HepG2 (cell line): ENCODE results near the gene PCP4. TPM values are rescaled to one million over a fixed set of nuclear protein-coding genes. Genes with fewer than 3 reads are reported as not detected.

Source experiments
- ATAC-seq: fragments of 200-7000 bp; cut with Tn5 transposase; 3 replicates; pipeline ENCODE4 v1.9.1; 2020; ENCODE audit warnings: mild to moderate bottlenecking, moderate library complexity
- BruUV-seq: library from RNA; stranded (reverse); fragments of 400-500 nt; replicated peaks from 2 replicates; lab custom pipeline; 2021; lab: Mats Ljungman, UMichigan
- CTCF ChIA-PET: fragments of 300-600 bp; formaldehyde crosslinking; extraction: SDS; loops from one replicate; lab custom pipeline; 2021; ENCODE audit warnings: low total read pairs, inconsistent platforms, low intra/inter-chr PET ratio; lab: Yijun Ruan, JAX
- POLR2A ChIA-PET: fragments of 350-600 bp; sonication (Branson Sonifier 250); formaldehyde crosslinking; loops from one replicate; lab custom pipeline; 2020; ENCODE audit warnings: antibody characterized with exemption, inconsistent platforms; lab: Yijun Ruan, JAX
- DNase-seq: peaks from one replicate; pipeline ENCODE4 v3.0.0-alpha.2; 2015; ENCODE audit warnings: low spot score
- FAIRE-seq: peaks from 3 replicates; lab custom pipeline; 2011; peaks lifted over from hg19 to GRCh38; lab: Jason Lieb, UNC
- H2AFZ ChIP-seq: one replicate; pipeline ENCODE4 v1.6.1; 2011; ENCODE audit warnings: low read length, inconsistent platforms
- H3K27ac ChIP-seq: fragments of 300-600 bp; 3 replicates; pipeline ENCODE4 v1.8.0; 2011; ENCODE audit warnings: mixed run types, mild to moderate bottlenecking, mixed read lengths, low read length, inconsistent platforms; ENCODE audit not compliant: insufficient read depth; ENCODE audit errors: extremely low read length
- H3K27me3 ChIP-seq, 2 experiments: fragments of 200-600 bp in 1 of 2; 2 replicates in 1 of 2; 3 replicates in 1 of 2; pipeline versions ENCODE4 v1.6.0 to v1.8.0; 2011; ENCODE audit warnings: low read length in 2 of 2, mild to moderate bottlenecking in 2 of 2, moderate library complexity in 2 of 2, inconsistent platforms in 1 of 2; ENCODE audit not compliant: insufficient read depth in 2 of 2, control insufficient read depth in 1 of 2
- H3K36me3 ChIP-seq, 2 experiments: fragments of 200-600 bp in 1 of 2; replicated peaks in 1 of 2; 2 replicates in 1 of 2; 3 replicates in 1 of 2; pipeline versions ENCODE4 v1.5.1 to v1.8.0; 2011; ENCODE audit warnings: low read length in 2 of 2, inconsistent platforms in 1 of 2; ENCODE audit not compliant: insufficient read depth in 2 of 2, control insufficient read depth in 1 of 2
- H3K4me1 ChIP-seq: 2 replicates; pipeline ENCODE4 v1.5.1; 2012; ENCODE audit warnings: low read length, inconsistent platforms; ENCODE audit not compliant: insufficient read depth
- H3K4me2 ChIP-seq: 2 replicates; pipeline ENCODE4 v1.6.0; 2011; ENCODE audit warnings: low read depth, low read length, inconsistent platforms
- H3K4me3 ChIP-seq, 3 experiments: fragments of 200-600 bp in 1 of 3; sonication (generic), shearing (Covaris generic) in 1 of 3; replicated peaks in 1 of 3; 2 replicates each; pipeline ENCODE4 v1.5.1; 2011 to 2016; ENCODE audit warnings: low read length in 3 of 3, inconsistent platforms in 2 of 3, low read depth in 2 of 3, mild to moderate bottlenecking in 2 of 3, control low read depth in 1 of 3, mixed read lengths in 1 of 3; ENCODE audit not compliant: insufficient read depth in 1 of 3
- H3K79me2 ChIP-seq: one replicate; pipeline ENCODE4 v1.6.1; 2011; ENCODE audit warnings: low read length, inconsistent platforms; ENCODE audit not compliant: insufficient read depth
- H3K9ac ChIP-seq: 2 replicates; pipeline ENCODE4 v1.6.0; 2011; ENCODE audit warnings: mild to moderate bottlenecking, low read depth, low read length, inconsistent platforms; ENCODE audit not compliant: insufficient read depth
- H3K9me3 ChIP-seq: 2 replicates; pipeline ENCODE4 v1.5.1; 2012; ENCODE audit warnings: mild to moderate bottlenecking, low read length
- H4K20me1 ChIP-seq: 2 replicates; pipeline ENCODE4 v1.6.0; 2011; ENCODE audit warnings: inconsistent platforms, mild to moderate bottlenecking, low read length, moderate library complexity; ENCODE audit not compliant: insufficient read depth
- BHLHE40 ChIP-seq: IDR thresholded peaks from 2 replicates; pipeline ENCODE4 v1.6.1; 2011; ENCODE audit warnings: low read length, improper control_type of control experiment
- KLF13 ChIP-seq: sonication (generic); formaldehyde crosslinking; IDR thresholded peaks from 2 replicates; pipeline ENCODE4 v1.4.0; 2020; ENCODE audit warnings: mild to moderate bottlenecking, missing genetic modification reagents
- MAFG ChIP-seq: sonication (generic); formaldehyde crosslinking; IDR thresholded peaks from 2 replicates; pipeline ENCODE4 v1.5.1; 2020; ENCODE audit warnings: mild to moderate bottlenecking, missing genetic modification reagents
- NKX3-1 ChIP-seq: sonication (generic); formaldehyde crosslinking; IDR thresholded peaks from 2 replicates; pipeline ENCODE4 v1.5.0; 2020; ENCODE audit warnings: missing genetic modification reagents
- PAF1 ChIP-seq: IDR thresholded peaks from 2 replicates; pipeline ENCODE4 v1.6.1; 2016; ENCODE audit warnings: missing genetic modification reagents, missing compliant biosample characterization
- RBAK ChIP-seq: sonication (generic); formaldehyde crosslinking; IDR thresholded peaks from 2 replicates; pipeline ENCODE4 v1.5.1; 2020; ENCODE audit warnings: mild to moderate bottlenecking, missing genetic modification reagents
- TCF7 ChIP-seq: sonication (generic); IDR thresholded peaks from 2 replicates; pipeline ENCODE4 v1.6.1; 2016; ENCODE audit warnings: antibody characterized with exemption, low read depth
- WIZ ChIP-seq: sonication (generic); formaldehyde crosslinking; IDR thresholded peaks from 2 replicates; pipeline ENCODE4 v1.5.1; 2020; ENCODE audit warnings: mild to moderate bottlenecking, missing genetic modification reagents
- ZNF460 ChIP-seq: sonication (generic); formaldehyde crosslinking; IDR thresholded peaks from 2 replicates; pipeline ENCODE4 v1.5.1; 2020; ENCODE audit warnings: missing genetic modification reagents, mild to moderate bottlenecking, borderline replicate concordance
- ZNF878 ChIP-seq: sonication (generic); formaldehyde crosslinking; IDR thresholded peaks from 2 replicates; pipeline ENCODE4 v1.8.1; 2023; ENCODE audit warnings: mild to moderate bottlenecking, missing genetic modification reagents, moderate library complexity
- whole genome bisulfite sequencing: methylation state at CpG from one replicate; pipeline ENCODE4 v1.1.6; 2017; ENCODE audit warnings: low lambda C conversion rate; 5-methylcytosine and 5-hydroxymethylcytosine counted together
- in situ Hi-C: cut with HindIII; loops from 2 replicates; pipeline ENCODE4 v1.10.0; 2017; ENCODE audit warnings: low pct_unique_long_range_greater_than_20kb; ENCODE audit not compliant: extremely low pct_ligation_motif_present
- intact Hi-C: fragments of 100-400 bp; cut with micrococcal nuclease; formaldehyde crosslinking; loops from one replicate; pipeline ENCODE4 v1.10.0; 2022; ENCODE audit not compliant: unreplicated experiment
- polyA plus RNA-seq, 8 experiments: library from polyadenylated mRNA; depleted of rRNA in 3 of 8; stranded (reverse) in 7 of 8; unstranded in 1 of 8; fragments of >200 nt; fragmentation: Illumina TruSeq in 4 of 8; extraction: Trizol in 4 of 8; gene quantifications; 2 replicates each; pipeline versions ENCODE4 v1.2.1 to v1.2.3, GENCODE V29; 2011 to 2016; ENCODE audit warnings: low read depth in 4 of 8, missing spikeins in 1 of 8, mixed read lengths in 1 of 8; ENCODE audit not compliant: insufficient read depth in 1 of 8
- total RNA-seq, 5 experiments: library from RNA; depleted of rRNA; stranded (reverse); fragments of >200 nt; fragmentation: Illumina TruSeq; extraction: Trizol; gene quantifications; 2 replicates each; pipeline ENCODE4 v1.2.3, GENCODE V29; 2016; ENCODE audit warnings: low read depth in 1 of 5
- TF ChIP-seq, protein P1 (sequence below): sonication (generic); formaldehyde crosslinking; IDR thresholded peaks from 2 replicates; pipeline ENCODE4 v1.4.0; 2020; ENCODE audit warnings: missing genetic modification reagents, borderline replicate concordance
- TF ChIP-seq, protein P2 (sequence below): sonication (generic); formaldehyde crosslinking; IDR thresholded peaks from 2 replicates; pipeline ENCODE4 v1.4.0; 2020; ENCODE audit warnings: missing genetic modification reagents
- TF ChIP-seq, protein P3 (sequence below): sonication (generic); formaldehyde crosslinking; IDR thresholded peaks from 2 replicates; pipeline ENCODE4 v1.8.1; 2023; ENCODE audit warnings: mild to moderate bottlenecking, moderate library complexity, missing genetic modification reagents

The PCP4 gene
- total and polyA plus RNA-seq, 2 of the 13 experiments (the other 11 are each of a cell fraction or from before 2014, with no cell fraction given) = not detected

DNA sequence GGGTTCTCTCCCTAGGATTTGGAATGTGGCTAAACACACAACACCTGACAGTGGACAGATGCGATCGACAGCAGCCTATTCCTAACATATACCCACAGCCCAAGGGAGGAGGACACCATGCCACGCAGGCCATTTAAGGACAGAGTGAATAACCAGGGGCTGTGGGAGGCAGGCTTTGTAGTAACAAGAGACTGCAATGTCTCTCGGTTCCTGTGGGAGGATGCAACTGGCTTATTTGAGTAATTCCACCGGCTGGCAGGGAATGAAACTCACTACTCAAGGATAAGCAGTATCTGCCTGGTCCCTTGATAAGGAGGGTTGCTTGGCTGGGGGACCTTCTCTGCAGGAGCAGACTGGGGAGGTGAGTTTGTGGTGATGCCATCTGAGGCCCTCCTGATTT is 109.6 kb downstream of the PCP4 start:
- FAIRE-seq (no peak), ATAC-seq (no peak)
- no peak for TF ChIP-seq PAF1 (CRISPR knock-in tag)
- TF ChIP-seq TCF7 = no peak
- TF ChIP-seq, protein P1, sequence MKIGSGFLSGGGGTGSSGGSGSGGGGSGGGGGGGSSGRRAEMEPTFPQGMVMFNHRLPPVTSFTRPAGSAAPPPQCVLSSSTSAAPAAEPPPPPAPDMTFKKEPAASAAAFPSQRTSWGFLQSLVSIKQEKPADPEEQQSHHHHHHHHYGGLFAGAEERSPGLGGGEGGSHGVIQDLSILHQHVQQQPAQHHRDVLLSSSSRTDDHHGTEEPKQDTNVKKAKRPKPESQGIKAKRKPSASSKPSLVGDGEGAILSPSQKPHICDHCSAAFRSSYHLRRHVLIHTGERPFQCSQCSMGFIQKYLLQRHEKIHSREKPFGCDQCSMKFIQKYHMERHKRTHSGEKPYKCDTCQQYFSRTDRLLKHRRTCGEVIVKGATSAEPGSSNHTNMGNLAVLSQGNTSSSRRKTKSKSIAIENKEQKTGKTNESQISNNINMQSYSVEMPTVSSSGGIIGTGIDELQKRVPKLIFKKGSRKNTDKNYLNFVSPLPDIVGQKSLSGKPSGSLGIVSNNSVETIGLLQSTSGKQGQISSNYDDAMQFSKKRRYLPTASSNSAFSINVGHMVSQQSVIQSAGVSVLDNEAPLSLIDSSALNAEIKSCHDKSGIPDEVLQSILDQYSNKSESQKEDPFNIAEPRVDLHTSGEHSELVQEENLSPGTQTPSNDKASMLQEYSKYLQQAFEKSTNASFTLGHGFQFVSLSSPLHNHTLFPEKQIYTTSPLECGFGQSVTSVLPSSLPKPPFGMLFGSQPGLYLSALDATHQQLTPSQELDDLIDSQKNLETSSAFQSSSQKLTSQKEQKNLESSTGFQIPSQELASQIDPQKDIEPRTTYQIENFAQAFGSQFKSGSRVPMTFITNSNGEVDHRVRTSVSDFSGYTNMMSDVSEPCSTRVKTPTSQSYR (CRISPR knock-in tag) = no peak
- TF ChIP-seq, protein P2, sequence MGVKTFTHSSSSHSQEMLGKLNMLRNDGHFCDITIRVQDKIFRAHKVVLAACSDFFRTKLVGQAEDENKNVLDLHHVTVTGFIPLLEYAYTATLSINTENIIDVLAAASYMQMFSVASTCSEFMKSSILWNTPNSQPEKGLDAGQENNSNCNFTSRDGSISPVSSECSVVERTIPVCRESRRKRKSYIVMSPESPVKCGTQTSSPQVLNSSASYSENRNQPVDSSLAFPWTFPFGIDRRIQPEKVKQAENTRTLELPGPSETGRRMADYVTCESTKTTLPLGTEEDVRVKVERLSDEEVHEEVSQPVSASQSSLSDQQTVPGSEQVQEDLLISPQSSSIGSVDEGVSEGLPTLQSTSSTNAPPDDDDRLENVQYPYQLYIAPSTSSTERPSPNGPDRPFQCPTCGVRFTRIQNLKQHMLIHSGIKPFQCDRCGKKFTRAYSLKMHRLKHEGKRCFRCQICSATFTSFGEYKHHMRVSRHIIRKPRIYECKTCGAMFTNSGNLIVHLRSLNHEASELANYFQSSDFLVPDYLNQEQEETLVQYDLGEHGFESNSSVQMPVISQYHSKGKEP = no peak
- TF ChIP-seq WIZ (CRISPR knock-in tag) = no peak
- TF ChIP-seq ZNF878 (CRISPR knock-in tag) = no peak
- no peak for TF ChIP-seq MAFG (CRISPR knock-in tag)
- TF ChIP-seq NKX3-1 (CRISPR knock-in tag) = no peak
- TF ChIP-seq, protein P3, sequence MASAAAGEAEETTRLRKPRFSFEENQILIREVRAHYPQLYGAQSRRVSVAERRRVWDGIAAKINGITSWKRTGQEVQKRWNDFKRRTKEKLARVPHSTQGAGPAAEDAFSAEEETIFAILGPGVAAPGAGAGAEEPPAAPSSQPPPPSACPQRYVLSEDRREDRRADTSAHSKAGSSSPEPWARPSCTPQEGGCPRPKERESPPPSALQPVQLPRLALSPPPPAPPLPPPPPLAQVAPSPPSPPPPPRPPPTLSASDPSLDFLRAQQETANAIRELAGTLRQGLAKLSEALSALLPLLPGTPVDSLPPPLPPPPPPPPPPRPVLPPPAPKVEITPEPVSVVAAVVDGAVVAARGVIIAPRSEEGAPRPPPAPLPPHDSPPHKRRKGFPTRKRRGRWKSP = no peak
- TF ChIP-seq KLF13 (CRISPR knock-in tag) = no peak
- TF ChIP-seq BHLHE40 = no peak
- TF ChIP-seq ZNF460 (CRISPR knock-in tag) = no peak
- no peak for TF ChIP-seq RBAK (CRISPR knock-in tag)

More for the DNA sequence above, 109.6 kb downstream of the PCP4 start:
- H2AFZ ChIP-seq = no peak overlapping the region
- no peaks in the 10 kb centered on the region for H3K36me3 ChIP-seq
- DNase-seq = no peak
- 37% methylated on average over 5 of the region's 5 CpGs for WGBS
- ChIA-PET POLR2A (no interaction called here), CTCF (no interaction called here)
- no peak overlapping the region for H3K9ac ChIP-seq
- no peak overlapping the region for H3K4me3 ChIP-seq
- H3K27ac ChIP-seq = no peak overlapping the region
- in situ Hi-C loops = no loop called here
- no peaks in the 10 kb centered on the region for H3K4me1 ChIP-seq
- peaks cover 94% of the 10 kb centered on the region for H3K9me3 ChIP-seq
- H3K27me3 ChIP-seq = no peaks in the 10 kb centered on the region
- BruUV-seq = no TSS peak
- no peaks in the 10 kb centered on the region for H4K20me1 ChIP-seq
- H3K4me2 ChIP-seq = no peak overlapping the region
- no peaks in the 10 kb centered on the region for H3K79me2 ChIP-seq
- intact Hi-C loops = no loop called here
